Dermis blood vessel endothelial cell (primary cell): ENCODE data around the gene ARSG. TPM values are rescaled to one million over a fixed set of nuclear protein-coding genes. Genes with fewer than 3 reads are reported as not detected.
"Not testable (repeated sequence)": the region's sequence is repeated elsewhere in the genome, so short reads cannot be mapped to it uniquely, and the experiment has no call there.

Experiments
- DNase-seq: peaks from one replicate; pipeline ENCODE4 v3.0.0; 2010
- total RNA-seq: library from RNA; depleted of rRNA; stranded (reverse); fragments of >200 nt; gene quantifications from 2 replicates; pipeline ENCODE4 v1.2.3, GENCODE V29; 2014

ARSG gene
- 3.7 and 5.1 TPM in 2 replicates for total RNA-seq

- peak; percentile 86 for DNase-seq
Measured at GRCh38 chr17:68290955-68291835, at the start of gene ARSG, which contains the start of gene SLC16A6. Gene ARSG (plus strand): TSS chr17:68291495. CDS start chr17:68307494, 15,999 bp downstream. Gene SLC16A6 (minus strand): TSS chr17:68291127. CDS start chr17:68278320, 12,807 bp downstream.

- DNase-seq = no peak
Measured at GRCh38 chr17:68246271-68247028, 44.8 kb upstream of the ARSG start.

- peak; percentile 97 for DNase-seq
Measured at GRCh38 chr17:68247445-68248198, 43.7 kb upstream of the ARSG start, which contains the start of gene AMZ2. Gene AMZ2 (plus strand): TSS chr17:68248043. CDS start chr17:68250188, 2,145 bp downstream.

GRCh38 chr17:68248199-68248825, 43.0 kb upstream of the ARSG start:
- DNase-seq = peak; percentile 49

GRCh38 chr17:68248891-68249290, 42.4 kb upstream of the ARSG start:
- peak; percentile 17 for DNase-seq

- DNase-seq = no peak
Measured at GRCh38 chr17:68249354-68249765, 41.9 kb upstream of the ARSG start.

GRCh38 chr17:68253426-68253825, 37.9 kb upstream of the ARSG start:
- not testable (repeated sequence) for DNase-seq

- DNase-seq = no peak
Measured at GRCh38 chr17:68255151-68255550, 36.1 kb upstream of the ARSG start.

GRCh38 chr17:68255731-68256538, 35.4 kb upstream of the ARSG start:
- DNase-seq = no peak

- DNase-seq = not testable (repeated sequence)
Measured at GRCh38 chr17:68256701-68257100, 34.6 kb upstream of the ARSG start.

GRCh38 chr17:68257934-68258333, 33.4 kb upstream of the ARSG start:
- no peak for DNase-seq

- peak; percentile 76 for DNase-seq
Measured at GRCh38 chr17:68258890-68259647, 32.2 kb upstream of the ARSG start.

- DNase-seq = peak; percentile 13
Measured at GRCh38 chr17:68259648-68259951, 31.7 kb upstream of the ARSG start.

GRCh38 chr17:68260051-68260762, 31.1 kb upstream of the ARSG start:
- DNase-seq = no peak

GRCh38 chr17:68262467-68262866, 28.8 kb upstream of the ARSG start:
- DNase-seq = not testable (repeated sequence)

- peak; percentile 56 for DNase-seq
Measured at GRCh38 chr17:68263101-68263681, 28.1 kb upstream of the ARSG start.

GRCh38 chr17:68265833-68266232, 25.5 kb upstream of the ARSG start:
- DNase-seq = not testable (repeated sequence)

GRCh38 chr17:68273722-68274121, 17.6 kb upstream of the ARSG start:
- DNase-seq = no peak

- DNase-seq = not testable (repeated sequence)
Measured at GRCh38 chr17:68276339-68276738, 15.0 kb upstream of the ARSG start.
